CD4-positive, CD25-positive, alpha-beta regulatory T cell (primary cell): Measurements from ENCODE around the gene PBRM1. TPM values are rescaled to one million over a fixed set of nuclear protein-coding genes. Genes with fewer than 3 reads are reported as not detected.
A peak's percentile ranks its signal among the peaks of the same experiment; 100 is the strongest.

Source experiments
- ATAC-seq, 2 donors: fragments of 150-1000 bp; cut with Tn5 transposase; one replicate each; pipeline ENCODE4 v1.10.0; 2021; ENCODE audit warnings: low read depth in 2 of 2, moderate number of reproducible peaks in 2 of 2, moderate library complexity in 1 of 2
- DNase-seq, 3 donors: peaks; one replicate each; pipeline versions ENCODE4 v3.0.0 to v3.0.0-alpha.2; 2012 to 2022; ENCODE audit warnings: mixed read lengths in 1 of 3
- H3K27ac ChIP-seq: one replicate; pipeline ENCODE4 v1.7.0; 2013; ENCODE audit warnings: mild to moderate bottlenecking, low read length; ENCODE audit not compliant: insufficient read depth, poor library complexity, severe bottlenecking
- H3K27me3 ChIP-seq: one replicate; pipeline ENCODE4 v1.7.0; 2013; ENCODE audit warnings: low read length; ENCODE audit not compliant: control insufficient read depth, insufficient read depth
- H3K36me3 ChIP-seq: one replicate; pipeline ENCODE4 v1.7.0; 2013; ENCODE audit warnings: mild to moderate bottlenecking, low read length, moderate library complexity; ENCODE audit not compliant: control insufficient read depth, insufficient read depth
- H3K4me1 ChIP-seq: 2 replicates; pipeline ENCODE4 v1.7.0; 2013; ENCODE audit warnings: mild to moderate bottlenecking, low read length; ENCODE audit not compliant: insufficient read depth, control insufficient read depth, poor library complexity, severe bottlenecking
- H3K4me3 ChIP-seq: one replicate; pipeline ENCODE4 v1.7.0; 2013; ENCODE audit warnings: low read depth, mild to moderate bottlenecking, low read length, moderate library complexity
- H3K9me3 ChIP-seq, 2 experiments: 1 replicate in 1 of 2; 2 replicates in 1 of 2; pipeline ENCODE4 v1.7.0; 2013; ENCODE audit warnings: low read length in 2 of 2, mild to moderate bottlenecking in 1 of 2, moderate library complexity in 1 of 2; ENCODE audit not compliant: control insufficient read depth in 2 of 2
- H3K27ac Mint-ChIP-seq, 3 donors: one replicate each; pipeline ENCODE4 v1.8.0; 2020 to 2022; ENCODE audit warnings: mild to moderate bottlenecking in 3 of 3, mixed read lengths in 3 of 3, moderate library complexity in 2 of 3
- H3K27me3 Mint-ChIP-seq: one replicate; pipeline ENCODE4 v1.8.0; 2022; ENCODE audit warnings: mild to moderate bottlenecking, mixed read lengths
- H3K36me3 Mint-ChIP-seq: one replicate; pipeline ENCODE4 v1.8.0; 2020; ENCODE audit warnings: mixed read lengths
- H3K4me1 Mint-ChIP-seq, 4 donors: one replicate each; pipeline ENCODE4 v1.8.0; 2020 to 2022; ENCODE audit warnings: mixed read lengths in 4 of 4, mild to moderate bottlenecking in 1 of 4
- H3K4me3 Mint-ChIP-seq, 4 donors: one replicate each; pipeline ENCODE4 v1.8.0; 2020 to 2022; ENCODE audit warnings: mild to moderate bottlenecking in 4 of 4, mixed read lengths in 4 of 4, moderate library complexity in 3 of 4
- H3K9me3 Mint-ChIP-seq, 7 donors: one replicate each; pipeline ENCODE4 v1.8.0; 2020 to 2022; ENCODE audit warnings: mixed read lengths in 7 of 7, mild to moderate bottlenecking in 3 of 7, moderate library complexity in 2 of 7
- polyA plus RNA-seq, 4 donors: library from polyadenylated mRNA; unstranded; fragments of 300-500 nt; fragmentation: Illumina TruSeq; gene quantifications; one replicate each; pipeline ENCODE4 v1.2.3, GENCODE V29; 2021
- total RNA-seq: library from RNA; stranded (reverse); gene quantifications from one replicate; pipeline ENCODE4 v1.2.3, GENCODE V29; 2022

Gene PBRM1
- total and polyA plus RNA-seq, 5 donors from 2014 or later, result 58.7 to 73.4 (median 66.4) TPM

GRCh38 chr3:52502808-52503350 lies 182.8 kb downstream of the PBRM1 start:
- H3K4me1 Mint-ChIP-seq, result no peaks in the 10 kb centered on the region

GRCh38 chr3:52502001-52502400 lies 183.7 kb downstream of the PBRM1 start:
- peaks cover 0 to 2% (median 0%) of the 10 kb centered on the region in 7 donors for H3K9me3 Mint-ChIP-seq
- H3K4me3 Mint-ChIP-seq, result no peak overlapping the region
- H3K36me3 Mint-ChIP-seq, result no peaks in the 10 kb centered on the region
- H3K36me3 ChIP-seq, result no peaks in the 10 kb centered on the region
- no peaks in the 10 kb centered on the region for H3K27me3 Mint-ChIP-seq
- no peak for ATAC-seq
- H3K27ac ChIP-seq, result no peak overlapping the region
- no peaks in the 10 kb centered on the region for H3K4me1 Mint-ChIP-seq
- no peak overlapping the region for H3K27ac Mint-ChIP-seq
- no peaks in the 10 kb centered on the region for H3K9me3 ChIP-seq
- H3K27me3 ChIP-seq, result no peaks in the 10 kb centered on the region
- H3K4me3 ChIP-seq, result no peak overlapping the region
- H3K4me1 ChIP-seq, result no peaks in the 10 kb centered on the region
- no peak for DNase-seq

More at GRCh38 chr3:52502808-52503350, 182.8 kb downstream of the PBRM1 start:
- Histone ChIP-seq H3K27me3 (no peaks in the 10 kb centered on the region), H3K27ac (no peak overlapping the region), H3K4me3 (no peak overlapping the region), H3K36me3 (no peaks in the 10 kb centered on the region), H3K9me3 (no peaks in the 10 kb centered on the region), H3K4me1 (no peaks in the 10 kb centered on the region)
- H3K9me3 Mint-ChIP-seq, result peaks cover 0 to 2% (median 0%) of the 10 kb centered on the region in 7 donors
- no peaks in the 10 kb centered on the region for H3K36me3 Mint-ChIP-seq
- no peak for DNase-seq
- H3K4me3 Mint-ChIP-seq, result no peak overlapping the region
- ATAC-seq, result no peak
- no peak overlapping the region for H3K27ac Mint-ChIP-seq
- H3K27me3 Mint-ChIP-seq, result no peaks in the 10 kb centered on the region

GRCh38 chr3:52501046-52501445 lies 184.7 kb downstream of the PBRM1 start:
- Histone ChIP-seq H3K4me3 (no peak overlapping the region), H3K9me3 (no peaks in the 10 kb centered on the region), H3K27ac (no peak overlapping the region), H3K36me3 (no peaks in the 10 kb centered on the region), H3K27me3 (no peaks in the 10 kb centered on the region), H3K4me1 (no peaks in the 10 kb centered on the region)
- Mint-ChIP-seq H3K4me3 (no peak overlapping the region), H3K9me3 (peaks cover 0 to 2% (median 0%) of the 10 kb centered on the region in 7 donors), H3K27ac (no peak overlapping the region), H3K4me1 (no peaks in the 10 kb centered on the region), H3K27me3 (no peaks in the 10 kb centered on the region), H3K36me3 (no peaks in the 10 kb centered on the region)
- no peak for ATAC-seq
- no peak for DNase-seq

- no peaks in the 10 kb centered on the region for H3K9me3 ChIP-seq
- H3K36me3 ChIP-seq, result no peaks in the 10 kb centered on the region
- no peaks in the 10 kb centered on the region for H3K27me3 ChIP-seq
- H3K27me3 Mint-ChIP-seq, result peaks cover 4% of the 10 kb centered on the region
- H3K27ac ChIP-seq, result no peak overlapping the region
- ATAC-seq (peak; percentile 21 to 27), DNase-seq (no peak)
- H3K4me1 Mint-ChIP-seq, result peaks cover 0 to 3% (median 0%) of the 10 kb centered on the region in 4 donors
- H3K27ac Mint-ChIP-seq, result no peak overlapping the region
- peaks cover 0 to 2% (median 0%) of the 10 kb centered on the region in 7 donors for H3K9me3 Mint-ChIP-seq
- no peaks in the 10 kb centered on the region for H3K36me3 Mint-ChIP-seq
- no peak overlapping the region for H3K4me3 Mint-ChIP-seq
- no peaks in the 10 kb centered on the region for H3K4me1 ChIP-seq
- no peak overlapping the region for H3K4me3 ChIP-seq
These were observed 187.3 kb downstream of the PBRM1 start for GRCh38 chr3:52498137-52499054.

- Mint-ChIP-seq H3K4me1 (peaks cover 0 to 3% (median 0%) of the 10 kb centered on the region in 4 donors), H3K4me3 (no peak overlapping the region), H3K36me3 (peaks cover 7% of the 10 kb centered on the region), H3K27me3 (peaks cover 4% of the 10 kb centered on the region), H3K27ac (peak overlapping the region in 1 of 3 donors; percentile 71), H3K9me3 (peaks cover 0 to 2% (median 0%) of the 10 kb centered on the region in 7 donors)
- H3K36me3 ChIP-seq, result peaks cover 16% of the 10 kb centered on the region
- DNase-seq (no peak), ATAC-seq (no peak)
- no peaks in the 10 kb centered on the region for H3K4me1 ChIP-seq
- no peak overlapping the region for H3K27ac ChIP-seq
- no peaks in the 10 kb centered on the region for H3K27me3 ChIP-seq
- H3K9me3 ChIP-seq, result no peaks in the 10 kb centered on the region
- H3K4me3 ChIP-seq, result no peak overlapping the region
These were observed 189.7 kb downstream of the PBRM1 start for GRCh38 chr3:52495777-52496602.

Other genes with a start within 250 kb of the PBRM1 start
- 33.1 TPM for gene SEMA3G, start 240.8 kb downstream of the PBRM1 start, total RNA-seq
- 1 to 10 TPM; 3.2 to 5.4 (median 3.6) TPM for gene SEMA3G, start 240.8 kb downstream of the PBRM1 start, polyA plus RNA-seq
- gene TNNC1, start 231.9 kb downstream of the PBRM1 start, total RNA-seq, result 3.9 TPM
- gene TNNC1, start 231.9 kb downstream of the PBRM1 start, polyA plus RNA-seq, result 1 to 10 TPM in 1 of 4 donors, under 1 TPM in 3; 0.38 to 1.1 (median 0.52) TPM
- 168 TPM for gene NISCH, start 230.3 kb downstream of the PBRM1 start, total RNA-seq
- gene NISCH, start 230.3 kb downstream of the PBRM1 start, polyA plus RNA-seq, result 10 to 100 TPM; 12.6 to 17.4 (median 15.2) TPM
- 0.42 TPM for gene STAB1, start 190.6 kb downstream of the PBRM1 start, total RNA-seq
- gene STAB1, start 190.6 kb downstream of the PBRM1 start, polyA plus RNA-seq, result not detected
- 3.7 TPM for gene NT5DC2, start 152.1 kb downstream of the PBRM1 start, total RNA-seq
- gene NT5DC2, start 152.1 kb downstream of the PBRM1 start, polyA plus RNA-seq, result under 1 TPM in 1 of 4 donors, not detected in 3; 0.81 TPM
- gene UQCC5, start 149.3 kb downstream of the PBRM1 start, total RNA-seq, result 4.5 TPM
- 10 to 100 TPM; 19.2 to 27.9 (median 23.0) TPM for gene UQCC5, start 149.3 kb downstream of the PBRM1 start, polyA plus RNA-seq
- gene GNL3, start 119 bp upstream of the PBRM1 start, total RNA-seq, result 75.7 TPM
- 10 to 100 TPM; 42.4 to 61.5 (median 51.8) TPM for gene GNL3, start 119 bp upstream of the PBRM1 start, polyA plus RNA-seq
- 26.6 TPM for gene GLT8D1, start 19.9 kb upstream of the PBRM1 start, total RNA-seq
- gene GLT8D1, start 19.9 kb upstream of the PBRM1 start, polyA plus RNA-seq, result 10 to 100 TPM; 61.9 to 73.4 (median 68.1) TPM
- gene SPCS1, start 20.2 kb upstream of the PBRM1 start, total RNA-seq, result 57.6 TPM
- gene SPCS1, start 20.2 kb upstream of the PBRM1 start, polyA plus RNA-seq, result 100 to 1,000 TPM; 304 to 318 (median 312) TPM
- gene NEK4, start 85.0 kb upstream of the PBRM1 start, total RNA-seq, result 13.9 TPM
- gene NEK4, start 85.0 kb upstream of the PBRM1 start, polyA plus RNA-seq, result 1 to 10 TPM; 6.3 to 8.5 (median 7.2) TPM
- gene ITIH1, start 91.7 kb upstream of the PBRM1 start, total RNA-seq, result not detected
- not detected for gene ITIH1, start 91.7 kb upstream of the PBRM1 start, polyA plus RNA-seq
- gene ITIH3, start 108.9 kb upstream of the PBRM1 start, total RNA-seq, result not detected
- 1 to 10 TPM in 1 of 4 donors, under 1 TPM in 1, not detected in 2; 0.63 to 1.5 TPM for gene ITIH3, start 108.9 kb upstream of the PBRM1 start, polyA plus RNA-seq
- gene ITIH4, start 144.8 kb upstream of the PBRM1 start, total RNA-seq, result 71.1 TPM
- 1 to 10 TPM in 3 of 4 donors, not detected in 1; 1.1 to 2.0 (median 2.0) TPM for gene ITIH4, start 144.8 kb upstream of the PBRM1 start, polyA plus RNA-seq
- 13.8 TPM for gene MUSTN1, start 149.1 kb upstream of the PBRM1 start, total RNA-seq
- gene MUSTN1, start 149.1 kb upstream of the PBRM1 start, polyA plus RNA-seq, result 1 to 10 TPM in 1 of 4 donors, not detected in 3; 1.2 TPM
- gene STIMATE, start 211.6 kb upstream of the PBRM1 start, total RNA-seq, result 87.7 TPM
- 10 to 100 TPM; 10.7 to 15.5 (median 12.4) TPM for gene STIMATE, start 211.6 kb upstream of the PBRM1 start, polyA plus RNA-seq